Muscle of back (tissue), 11 donors: ENCODE results near the gene FHDC1. TPM values are rescaled to one million over a fixed set of nuclear protein-coding genes. Genes with fewer than 3 reads are reported as not detected.

Source experiments
- DNase-seq, 3 donors: peaks; one replicate each; pipeline versions ENCODE4 v3.0.0 to v3.0.0-alpha.2; 2013
- polyA plus RNA-seq, 10 donors: library from polyadenylated mRNA; unstranded; fragments of 120-200 nt; gene quantifications; one replicate each; pipeline ENCODE4 v1.2.1, GENCODE V29; 2013; ENCODE audit not compliant: insufficient read length in 10 of 10

Gene FHDC1
- polyA plus RNA-seq, 10 donors, result 5.9 to 11.5 (median 7.8) TPM

DNA sequence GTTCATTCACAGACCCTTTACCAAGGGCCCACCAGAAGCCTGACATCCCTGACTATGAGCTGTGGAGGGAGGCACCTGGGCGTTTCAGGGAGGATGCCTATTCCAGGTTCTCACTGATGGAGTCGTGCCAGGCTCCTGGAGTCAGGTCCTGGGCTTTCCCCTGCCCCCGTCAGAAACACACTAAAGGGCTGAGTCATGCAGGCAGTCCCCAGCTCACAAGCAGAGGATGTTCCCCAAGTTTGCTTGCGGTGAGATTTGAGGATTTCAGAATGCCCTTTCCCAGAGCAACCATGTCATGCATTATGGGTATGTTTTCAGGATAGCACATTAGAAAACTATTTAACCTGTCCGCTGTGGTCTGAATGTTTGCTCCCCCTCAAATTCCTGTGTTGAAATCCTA is 45.2 kb downstream of the FHDC1 start:
- no peak for DNase-seq

DNA sequence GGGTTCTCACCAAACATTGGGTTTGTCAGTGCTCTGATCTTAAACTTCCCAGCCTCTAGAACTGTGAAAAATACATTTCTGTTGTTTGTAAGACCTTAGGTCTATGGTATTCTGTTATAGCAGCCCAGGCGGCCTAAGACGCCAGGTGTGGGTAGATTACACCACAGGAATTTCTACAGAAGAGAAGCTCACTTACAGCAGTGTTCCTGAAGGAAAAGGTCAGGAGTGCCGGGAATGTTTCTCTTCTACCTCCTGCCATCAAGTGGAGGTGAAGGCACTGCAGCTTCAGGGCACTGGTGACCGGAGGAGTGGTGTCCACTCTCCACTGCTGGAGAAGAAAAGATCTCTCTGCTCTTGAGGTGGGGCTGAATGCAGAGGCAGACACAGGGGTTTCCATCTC is 45.7 kb downstream of the FHDC1 start:
- DNase-seq, result no peak

DNA sequence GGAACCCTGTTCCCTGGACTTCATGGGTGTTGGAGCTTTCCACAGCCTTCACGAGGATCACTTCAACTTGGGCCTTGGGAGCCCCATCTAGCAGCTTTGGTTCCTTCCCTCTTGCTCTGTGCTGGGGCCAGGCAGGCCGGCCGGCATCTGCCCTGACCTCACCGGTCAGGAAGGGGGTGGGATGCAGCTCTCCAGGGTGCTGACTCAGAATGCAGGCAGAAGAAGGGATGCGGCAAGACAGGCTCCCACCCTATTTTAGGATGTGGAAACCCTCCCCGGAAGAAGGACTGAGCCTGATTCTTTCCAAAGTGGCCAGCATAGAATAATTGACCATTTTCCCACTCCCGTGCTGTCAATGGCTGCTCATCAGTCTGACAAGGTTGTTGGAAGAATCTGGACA is 47.1 kb downstream of the FHDC1 start:
- no peak for DNase-seq

DNA sequence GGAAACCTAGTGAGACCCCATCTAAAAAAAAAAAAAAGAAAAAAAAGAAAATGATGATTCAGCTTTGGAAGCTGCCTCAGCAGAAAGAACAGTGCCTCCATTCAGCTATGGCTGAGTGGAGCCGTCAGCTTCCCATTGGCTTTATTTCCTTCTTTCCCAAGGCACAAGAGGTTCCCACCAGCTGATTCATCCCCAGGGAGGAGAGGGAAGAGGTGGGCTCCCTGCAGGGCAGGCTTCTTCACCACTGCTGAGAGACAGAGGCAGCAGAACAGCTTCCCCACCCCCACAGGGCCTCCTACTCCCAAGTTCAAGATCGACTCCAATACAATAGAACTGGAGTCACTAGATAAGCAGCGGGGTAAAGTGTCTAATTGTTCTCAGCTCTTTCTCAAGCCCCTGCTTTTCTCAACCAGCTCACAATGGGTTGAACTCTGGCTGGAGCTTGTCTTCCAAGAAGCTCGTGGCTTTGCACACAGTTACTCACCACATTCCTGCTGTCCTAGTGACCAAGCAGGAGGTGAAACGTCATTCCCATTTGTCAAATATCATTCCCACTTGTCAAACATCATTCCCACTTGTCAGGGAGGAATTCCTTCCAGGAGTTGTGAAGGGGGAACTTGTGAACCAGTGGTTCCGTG is 47.8 kb downstream of the FHDC1 start:
- DNase-seq, result peak in 1 of 3 donors; percentile 35

DNA sequence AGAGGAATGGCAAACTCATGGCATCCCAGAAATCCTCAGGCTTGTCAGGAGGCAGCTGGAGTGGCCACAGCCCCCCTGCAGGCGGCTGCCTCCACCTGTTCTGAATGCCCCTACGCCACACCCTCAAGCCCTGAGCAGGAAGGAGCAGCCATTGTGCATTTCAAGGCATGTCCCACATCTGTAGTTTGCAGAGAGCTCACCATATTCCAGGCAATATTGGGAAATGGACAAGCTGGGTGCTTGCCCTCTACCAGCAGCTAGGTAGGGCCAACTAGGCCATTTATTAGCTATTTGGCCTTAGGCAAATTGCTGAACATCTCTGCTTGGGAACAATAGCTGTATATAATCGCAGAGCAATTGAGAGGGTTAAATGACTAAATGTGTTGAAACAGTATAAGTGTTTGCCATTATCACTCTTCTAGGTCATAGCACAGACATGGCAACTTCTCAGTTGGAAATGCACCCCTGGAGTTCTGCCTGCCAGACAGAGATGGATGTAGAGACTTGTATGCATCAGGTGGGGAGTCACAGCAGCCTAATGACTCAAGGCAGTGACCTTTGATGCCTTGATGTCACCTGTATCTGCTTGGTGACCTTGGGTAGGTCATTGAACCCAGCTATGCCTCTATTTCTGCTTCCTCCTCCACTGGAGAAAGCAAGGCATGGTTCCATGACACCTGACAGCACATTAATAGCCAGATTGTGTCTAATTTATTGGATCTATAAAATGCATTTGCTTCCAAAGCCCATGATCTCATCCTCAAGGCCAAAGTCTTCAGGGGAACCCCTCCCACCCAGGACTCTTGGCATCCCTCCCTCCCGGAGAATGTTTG is 52.8 kb downstream of the FHDC1 start:
- DNase-seq, result no peak

DNA sequence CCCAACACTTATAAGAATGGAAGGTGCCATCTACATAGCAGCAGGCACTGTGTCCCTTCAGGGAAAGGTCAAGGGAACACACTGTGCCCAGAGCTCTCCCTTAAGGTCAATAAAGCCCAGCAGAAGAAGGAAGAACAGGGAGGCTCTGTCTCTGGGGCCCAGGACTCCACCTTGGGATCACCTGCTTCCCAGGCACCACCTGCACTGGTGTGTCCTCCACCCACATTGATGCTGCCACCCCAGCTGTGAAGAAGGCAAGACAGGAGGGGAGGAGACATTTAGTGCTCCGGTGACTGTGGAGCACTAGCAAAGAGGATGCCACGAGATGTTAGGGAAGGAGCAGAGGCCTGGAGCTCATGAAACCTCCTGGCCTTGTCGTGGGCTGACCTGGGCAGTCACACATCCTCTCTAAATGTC is 53.4 kb downstream of the FHDC1 start:
- DNase-seq, result no peak

DNA sequence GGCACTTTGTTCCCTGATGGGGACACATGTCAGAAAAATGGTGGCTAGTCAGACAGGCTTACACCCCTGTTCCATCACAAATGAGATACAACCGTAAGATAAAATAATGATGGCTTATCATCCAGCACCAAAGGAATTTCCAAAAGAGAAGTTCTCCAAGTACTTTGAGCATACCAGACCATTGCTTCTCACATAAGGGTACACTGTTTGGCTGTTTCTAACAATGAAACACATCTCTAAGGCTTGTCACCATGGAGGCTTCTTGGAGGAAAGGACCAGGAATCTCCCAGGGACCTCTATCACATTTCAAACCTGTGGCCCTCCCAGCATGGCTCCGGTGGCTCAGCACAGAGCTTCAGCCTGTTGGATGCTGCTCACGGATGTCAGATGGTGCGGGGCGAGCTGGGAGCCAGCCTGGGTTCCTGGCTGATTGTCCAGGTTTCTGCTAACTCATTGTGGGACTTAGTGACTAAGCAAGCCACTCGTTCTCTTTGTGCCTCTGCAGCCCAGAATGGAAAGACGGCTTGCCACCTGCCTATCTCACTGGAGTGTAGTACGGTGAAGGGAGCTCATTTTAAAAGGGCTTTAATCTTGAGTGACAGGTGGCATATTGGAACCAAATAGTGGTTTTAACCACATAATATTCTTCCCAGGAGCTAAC is 54.5 kb downstream of the FHDC1 start:
- no peak for DNase-seq

DNA sequence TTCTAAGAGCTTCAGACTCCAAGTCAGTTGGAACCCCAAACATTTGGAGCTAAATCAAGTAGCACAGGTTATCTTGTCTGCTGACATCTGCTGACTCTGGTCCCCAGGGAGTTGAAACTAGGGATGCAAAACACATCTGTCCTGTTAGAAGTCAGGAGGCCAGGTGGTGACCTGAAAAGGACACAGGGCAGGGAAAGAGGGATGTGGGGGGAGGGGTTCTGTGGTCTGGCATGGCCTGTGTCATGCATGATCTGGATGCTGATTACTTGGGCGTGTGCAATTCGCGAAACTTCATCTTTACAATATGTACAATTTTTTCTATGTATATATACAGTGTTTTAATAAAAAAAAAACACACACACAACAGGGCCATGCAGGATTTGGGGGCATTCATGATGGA is 55.3 kb downstream of the FHDC1 start:
- DNase-seq, result no peak

DNA sequence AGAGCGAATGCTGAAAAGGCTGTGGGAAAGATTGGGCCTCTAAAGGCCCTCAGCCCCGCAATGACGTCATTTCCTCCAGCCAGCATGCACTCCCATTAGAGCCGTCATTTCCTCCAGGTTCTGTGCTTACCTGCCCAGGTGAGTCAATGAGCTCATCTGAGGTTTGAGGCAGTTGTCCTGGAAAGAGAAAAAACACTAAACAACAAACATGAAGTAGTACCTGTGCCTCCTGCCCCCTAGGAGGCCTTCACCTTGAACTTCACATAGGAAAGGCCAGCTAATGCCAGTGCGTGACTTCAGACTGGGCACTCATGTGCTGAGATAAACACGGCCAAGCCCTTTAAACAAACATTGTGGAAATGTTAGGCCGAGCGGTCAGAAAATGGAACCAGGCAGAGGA is 55.9 kb downstream of the FHDC1 start:
- DNase-seq, result no peak

DNA sequence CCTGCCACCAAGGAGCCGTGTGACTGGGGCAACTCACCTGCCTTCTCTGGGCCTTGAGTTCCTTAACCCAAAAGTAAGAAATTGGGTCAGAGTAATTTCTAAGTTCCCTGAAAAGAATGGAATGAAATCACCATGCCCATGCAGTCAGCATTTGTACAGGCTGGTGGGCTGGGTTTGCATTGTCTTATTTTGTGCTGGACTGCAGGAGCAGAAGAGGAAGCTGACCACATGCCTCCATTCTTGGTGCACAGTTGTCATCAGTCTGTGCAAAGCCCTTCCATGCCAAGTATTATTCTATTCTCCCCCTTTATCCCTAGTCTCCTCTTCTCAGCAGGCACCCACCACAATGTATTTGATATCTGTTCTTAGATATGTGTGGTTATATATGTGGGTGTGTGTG is 56.3 kb downstream of the FHDC1 start:
- no peak for DNase-seq

DNA sequence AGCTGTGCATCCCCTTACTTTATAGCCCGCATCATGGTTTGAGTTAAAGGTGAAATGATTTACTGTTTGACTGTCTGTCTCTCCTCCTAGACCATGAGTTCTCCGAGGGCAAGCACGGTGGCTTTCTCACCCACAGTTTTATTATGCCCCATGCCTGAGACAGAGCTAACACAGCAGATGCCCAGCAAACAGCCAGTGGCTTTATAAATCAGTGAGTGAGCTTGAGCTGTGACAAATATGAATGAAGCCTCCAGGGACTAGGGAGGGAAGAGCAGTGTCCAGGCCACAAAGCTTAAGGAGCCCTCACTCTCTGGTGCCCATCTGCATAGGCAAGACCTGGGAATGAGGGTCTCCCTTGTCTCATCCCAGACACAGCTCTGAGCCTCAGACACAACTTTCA is 57.9 kb downstream of the FHDC1 start:
- no peak for DNase-seq

DNA sequence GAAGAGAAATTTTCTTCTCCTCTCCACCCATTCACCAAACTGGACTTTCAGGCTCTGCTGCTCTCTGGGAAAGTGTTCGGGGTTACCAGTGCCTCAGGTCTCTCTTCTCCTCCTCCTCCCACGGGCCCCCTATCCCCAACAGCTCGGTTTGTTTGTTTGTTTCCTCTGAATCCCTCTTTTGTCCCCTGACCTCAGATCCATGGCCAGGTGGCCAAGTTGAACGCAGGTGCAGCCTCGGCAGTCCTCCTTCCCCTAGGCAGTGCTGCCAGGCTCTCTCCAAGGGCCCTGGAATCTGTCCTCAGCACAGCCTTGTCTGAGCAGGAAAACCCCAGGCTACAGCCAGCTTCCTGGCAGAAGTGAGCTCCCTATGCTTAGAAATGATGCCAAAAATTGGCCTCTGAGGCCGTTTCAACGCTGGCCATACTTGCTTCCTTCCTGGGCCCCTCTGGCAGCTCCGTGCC is 60.0 kb downstream of the FHDC1 start:
- no peak for DNase-seq

DNA sequence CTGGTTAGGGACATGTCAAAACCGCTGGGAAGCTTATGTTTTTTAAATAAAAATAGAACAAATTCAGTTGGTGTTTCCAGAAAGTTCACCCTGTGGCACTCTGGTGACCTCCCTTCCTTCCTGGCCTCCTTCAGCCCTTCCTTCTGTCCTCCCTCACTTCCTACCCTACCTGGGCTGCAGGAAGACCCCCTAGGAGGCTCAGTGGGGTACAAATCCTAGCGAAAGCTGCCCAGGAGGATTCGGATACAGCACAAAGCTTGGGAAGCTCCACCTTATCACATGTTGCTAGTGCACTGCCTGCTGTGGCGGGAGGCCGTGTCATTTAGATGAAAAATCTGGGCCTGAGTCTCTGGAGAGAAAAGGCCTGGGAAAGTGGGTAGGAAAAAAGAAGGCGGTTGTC is 60.5 kb downstream of the FHDC1 start:
- no peak for DNase-seq

DNA sequence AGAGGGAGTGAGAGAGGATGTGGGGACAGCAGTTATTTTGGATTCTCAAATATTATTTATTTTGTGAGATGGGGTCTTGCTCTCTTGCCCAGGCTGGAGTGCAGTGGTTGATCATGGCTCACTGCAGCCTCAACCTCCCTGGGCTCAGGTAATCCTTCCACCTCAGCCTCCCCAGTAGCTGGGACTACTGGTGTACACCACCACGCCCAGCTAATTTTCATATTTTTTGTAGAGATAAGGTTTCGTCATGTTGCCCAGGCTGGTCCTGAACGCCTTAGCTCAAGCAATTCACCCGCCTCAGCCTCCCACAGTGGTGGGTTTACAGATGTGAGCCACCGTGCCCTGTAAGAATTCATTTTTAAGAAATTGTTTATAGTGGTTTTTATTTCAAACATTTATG is 61.2 kb downstream of the FHDC1 start:
- no peak for DNase-seq

DNA sequence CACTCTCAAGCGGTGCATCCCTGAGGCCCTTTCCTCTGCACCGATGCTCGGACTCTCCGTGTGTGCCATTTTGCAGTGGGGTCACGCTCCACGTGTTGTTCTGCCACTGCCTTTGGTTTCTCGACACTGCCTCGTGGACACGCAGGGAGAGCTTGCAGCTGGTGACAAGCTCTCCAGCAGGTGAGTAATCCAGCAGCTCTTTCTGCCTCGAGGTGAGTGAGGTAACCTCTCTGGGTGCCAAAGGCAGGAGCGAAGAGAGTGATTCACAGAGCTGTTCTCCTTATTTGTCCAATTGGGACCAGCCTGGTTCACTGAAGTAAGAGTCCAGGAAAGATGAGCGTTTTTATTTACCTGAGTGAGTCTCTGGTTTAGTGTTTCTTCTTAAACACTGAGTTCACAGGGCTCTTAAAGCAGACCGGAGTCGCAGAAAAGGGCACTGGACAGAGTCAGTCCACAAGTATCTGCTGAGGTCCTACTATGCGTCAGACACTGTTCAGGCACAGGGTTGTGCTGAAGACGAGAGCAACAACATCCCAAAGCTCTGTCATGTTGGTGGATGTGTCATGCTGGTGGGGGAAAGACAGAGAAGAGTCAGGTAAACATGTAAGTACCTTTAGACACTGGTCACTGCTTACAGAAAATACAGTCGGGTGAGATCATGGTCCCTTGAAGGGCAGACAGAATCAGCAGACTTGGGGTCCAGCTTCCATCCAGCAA is 61.8 kb downstream of the FHDC1 start:
- no peak for DNase-seq

DNA sequence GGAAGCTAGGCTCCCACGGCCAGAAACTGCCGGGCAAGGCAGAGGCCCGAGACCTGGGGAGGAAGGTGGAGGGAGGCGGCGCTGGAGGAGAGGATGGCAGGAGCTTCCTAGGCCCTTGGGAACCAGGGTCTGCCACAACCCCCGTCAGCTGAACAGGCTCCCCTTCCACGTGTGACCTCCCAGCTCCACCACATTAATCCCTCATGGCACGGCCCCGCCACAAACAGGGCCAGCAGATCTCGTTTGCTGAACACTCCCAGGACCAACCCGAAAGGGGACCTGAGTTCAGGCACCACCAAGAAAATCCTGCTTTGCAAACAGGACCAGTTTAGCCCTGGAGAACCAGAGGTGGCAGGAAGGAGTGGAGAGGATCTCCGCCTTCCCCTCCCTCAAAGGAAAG is 62.7 kb downstream of the FHDC1 start:
- no peak for DNase-seq

DNA sequence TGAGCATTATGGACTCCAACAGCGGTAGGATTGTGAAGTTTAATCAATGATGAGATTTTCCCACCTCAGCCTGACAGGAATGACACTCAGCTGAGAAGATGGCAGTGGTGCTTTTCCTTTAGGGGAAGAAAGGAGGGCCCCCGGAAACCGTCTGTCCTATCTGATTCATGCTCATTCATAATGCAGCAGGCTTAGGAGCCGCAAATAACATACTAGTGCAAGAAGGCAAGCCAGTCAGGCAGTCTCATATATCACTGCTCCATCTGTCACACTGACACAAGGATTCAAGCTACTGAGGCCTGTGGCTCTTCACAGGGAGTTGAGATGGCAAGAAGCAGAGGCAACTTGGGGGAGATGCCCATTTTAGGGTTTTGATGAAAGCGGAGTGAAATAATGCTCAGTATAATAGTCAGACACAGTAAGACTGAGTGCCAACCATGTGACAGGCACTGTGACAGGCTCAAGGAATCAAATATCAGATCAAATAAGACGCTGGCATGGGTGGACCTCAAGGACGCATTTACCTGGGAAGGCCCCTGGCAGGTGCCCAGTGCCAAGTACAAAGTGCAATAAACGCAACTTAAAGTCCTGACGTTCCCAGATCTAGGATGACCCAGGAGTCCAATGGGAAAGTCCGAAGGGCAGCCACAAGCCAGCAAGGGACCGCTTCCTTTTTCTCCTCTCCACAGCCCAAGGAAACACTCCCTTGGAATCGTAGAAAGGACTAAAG is 63.4 kb downstream of the FHDC1 start:
- no peak for DNase-seq

DNA sequence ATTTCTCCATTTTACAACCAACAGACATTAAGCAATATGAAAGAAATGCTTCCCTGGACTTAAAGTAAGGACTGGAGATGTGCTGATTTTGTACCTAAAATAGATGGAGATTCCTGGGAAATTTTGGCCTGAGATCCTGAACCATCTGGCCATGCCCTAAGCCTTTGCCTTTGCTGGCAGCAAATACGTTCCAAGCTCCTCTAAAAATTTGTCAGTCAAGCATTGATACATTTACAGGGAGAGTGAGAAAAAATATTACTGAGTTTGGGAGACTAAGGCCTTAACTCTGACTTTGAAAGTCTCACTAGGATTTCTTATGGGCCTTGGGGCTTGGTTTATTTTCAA is 63.9 kb downstream of the FHDC1 start:
- DNase-seq, result no peak

DNA sequence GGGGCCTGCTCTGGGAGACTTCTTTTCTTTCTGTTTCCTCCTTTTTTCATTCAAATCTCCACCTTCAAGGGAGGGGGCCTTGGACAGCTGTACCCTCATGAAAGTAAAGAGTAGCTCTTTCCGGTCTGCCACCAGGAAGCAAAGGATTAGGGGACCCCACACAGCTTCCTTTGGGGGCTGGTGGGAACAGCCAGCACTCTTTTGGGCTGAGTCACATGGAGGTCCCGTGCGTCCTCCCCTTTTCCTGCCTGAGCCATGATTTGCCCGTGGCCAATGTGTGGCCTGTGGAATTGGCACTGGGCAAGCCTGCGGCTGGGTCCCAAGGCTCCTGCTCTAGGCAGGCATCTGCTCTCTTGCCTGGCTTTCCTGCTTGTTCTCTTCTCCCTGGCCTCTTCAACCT is 65.5 kb downstream of the FHDC1 start:
- no peak for DNase-seq

DNA sequence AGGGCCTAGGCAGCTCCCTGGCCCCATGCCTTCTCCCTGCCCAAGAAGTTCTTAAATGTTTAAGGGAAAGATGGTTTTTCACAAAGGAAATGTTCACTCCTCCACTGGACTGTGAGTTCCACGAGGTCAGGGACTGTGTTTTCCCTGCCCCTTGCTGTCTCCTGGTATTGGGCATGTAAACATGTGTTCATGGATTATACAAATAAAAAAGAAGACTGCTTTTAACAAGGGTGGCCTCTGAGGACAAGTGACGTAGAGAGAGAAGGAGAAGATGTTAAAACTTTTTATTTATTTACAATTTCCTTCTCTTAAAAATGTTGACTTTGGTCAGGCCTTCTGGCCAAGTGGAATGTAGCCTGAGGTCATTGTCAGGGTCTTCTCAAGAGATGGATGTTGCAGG is 66.0 kb downstream of the FHDC1 start:
- no peak for DNase-seq

DNA sequence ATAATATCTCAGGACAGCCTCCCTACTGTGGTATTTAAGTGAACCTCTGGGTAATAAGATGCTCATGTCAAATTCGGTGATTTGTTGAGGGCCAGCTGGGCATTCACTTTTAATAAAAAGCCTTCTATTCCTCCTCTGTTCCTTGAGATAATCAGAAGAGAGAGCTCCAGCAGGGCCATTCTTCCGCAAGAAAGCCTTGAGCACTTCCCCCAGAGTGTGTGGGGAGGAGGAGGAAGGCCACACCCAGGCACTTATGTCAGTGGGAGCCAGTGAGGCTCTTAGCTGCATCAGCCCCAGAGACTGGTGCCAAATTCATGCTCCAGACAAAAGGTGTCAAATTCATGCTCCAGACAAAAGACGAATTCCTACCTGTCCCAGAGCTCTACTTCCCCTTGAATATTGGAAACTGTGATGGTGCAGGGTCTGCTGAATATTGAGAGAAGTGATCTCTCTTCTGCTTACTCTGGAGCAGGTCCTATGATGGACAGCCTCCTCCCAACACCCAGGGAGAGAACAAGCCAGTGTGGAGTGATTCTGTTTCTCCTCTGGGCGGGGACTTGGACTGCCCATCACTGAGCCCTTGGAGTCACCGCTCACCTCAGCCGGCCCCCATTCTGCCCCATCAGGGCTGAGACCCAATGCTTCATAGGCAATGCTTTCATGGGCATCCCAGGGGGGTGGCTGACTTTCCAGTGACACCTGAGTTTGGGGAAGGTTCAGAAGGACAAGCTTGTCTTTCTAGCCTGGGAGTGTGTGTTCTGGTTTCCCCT is 68.1 kb downstream of the FHDC1 start:
- no peak for DNase-seq
